Activated effector memory CD4-positive, alpha-beta T cell treated with anti-CD3 and anti-CD28 coated beads, Interleukin-2, amount 50 U/mL, for 16 hours (primary cell): ENCODE measurements around the gene RHOF.
"Not testable (repeated sequence)": the region's sequence is repeated elsewhere in the genome, so short reads cannot be mapped to it uniquely, and the experiment has no call there.

ENCODE experiments used
- DNase-seq: peaks from one replicate; pipeline ENCODE4 v3.0.0-alpha.2; 2020

RHOF gene

DNA sequence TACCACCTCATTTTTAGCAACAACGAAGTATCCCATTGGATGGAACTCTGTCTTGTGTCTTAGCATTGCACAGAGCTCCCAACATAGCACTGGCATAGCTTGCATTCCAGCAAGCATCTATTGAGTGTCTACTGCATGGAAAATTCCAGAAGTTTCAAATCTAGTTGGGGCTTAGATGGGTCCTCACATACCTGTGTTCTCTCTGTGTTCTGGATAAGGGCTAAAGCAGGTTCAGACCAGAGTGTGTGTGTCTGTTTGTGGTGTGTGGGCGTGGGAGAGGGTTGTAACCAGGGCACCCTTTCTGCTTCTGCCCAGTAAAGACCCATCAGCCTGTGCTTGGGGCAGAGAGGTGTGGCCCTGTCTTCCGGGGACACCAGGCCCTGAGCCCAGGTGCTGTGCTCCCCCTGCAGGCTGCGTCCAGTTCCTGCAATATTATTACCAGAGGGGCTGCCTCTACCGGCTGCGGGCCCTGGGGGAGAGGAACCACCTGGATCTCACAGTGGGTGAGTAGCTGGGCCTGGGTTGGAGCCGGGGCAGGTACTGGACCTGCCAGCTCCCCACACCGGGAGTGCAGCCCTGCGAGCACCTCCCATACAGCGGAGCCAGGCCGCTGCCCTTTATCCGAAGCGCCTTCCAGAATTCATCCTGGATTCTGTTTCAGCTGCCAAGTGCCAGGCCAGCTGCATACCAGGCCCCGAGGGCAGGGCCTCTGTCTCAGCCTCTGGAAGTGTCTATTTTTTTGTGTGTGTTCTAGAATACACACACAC lies 20.3 kb downstream of the RHOF start:
- peak; percentile 92 for DNase-seq

- no peak for DNase-seq
These were observed 22.5 kb downstream of the RHOF start for GRCh38 chr12:121770813-121771625.

DNA sequence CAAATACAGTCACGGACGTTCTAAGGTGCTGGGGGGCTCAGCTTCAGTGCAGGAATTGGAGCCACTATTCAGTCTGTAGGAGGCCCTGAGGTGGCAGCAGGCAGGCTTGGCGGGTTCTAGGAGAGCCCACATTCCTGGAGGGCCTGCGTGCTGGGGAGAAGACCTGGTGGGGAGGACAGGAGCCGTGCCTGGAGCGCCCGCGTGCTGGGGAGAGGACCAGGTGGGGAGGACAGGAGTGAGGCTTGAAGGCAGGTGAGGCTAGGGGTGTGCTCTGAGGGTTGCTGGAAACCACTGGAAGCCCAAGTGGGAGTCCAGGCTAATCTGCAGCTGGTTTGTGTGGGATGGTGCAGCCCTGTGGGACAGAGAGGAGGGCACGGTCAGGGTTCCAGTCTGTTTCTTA lies 23.1 kb downstream of the RHOF start:
- DNase-seq, result no peak

- DNase-seq, result no peak
These were observed 23.6 kb downstream of the RHOF start for GRCh38 chr12:121769831-121770301.

DNA sequence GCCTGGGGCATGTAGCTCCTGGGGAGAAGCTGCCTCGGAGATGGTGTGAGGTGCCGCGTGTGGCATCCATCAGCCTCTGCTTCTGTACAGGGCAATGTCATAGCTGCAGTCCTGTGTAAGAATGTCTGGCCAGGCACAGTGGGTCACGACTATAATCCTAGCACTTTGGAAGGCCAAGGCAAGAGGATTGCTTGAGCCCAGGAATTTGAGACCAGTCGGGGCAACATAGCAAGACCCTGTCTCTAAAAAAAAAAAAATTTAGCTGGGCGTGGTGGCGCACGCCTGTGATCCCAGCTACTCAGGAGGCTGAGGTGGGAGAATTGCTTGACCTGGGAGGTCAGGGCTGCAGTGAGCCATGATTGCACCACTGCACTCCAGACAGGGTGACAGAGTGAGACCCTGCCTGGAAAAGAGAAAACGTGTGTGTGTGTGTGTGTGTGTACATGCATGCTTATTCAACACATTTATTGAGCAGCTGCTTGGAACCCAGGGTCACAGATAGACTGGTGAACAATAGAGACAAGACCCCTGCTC lies 24.1 kb downstream of the RHOF start:
- no peak for DNase-seq

GRCh38 chr12:121767525-121768016 lies 25.9 kb downstream of the RHOF start:
- DNase-seq, result no peak

GRCh38 chr12:121766290-121767039 lies 27.0 kb downstream of the RHOF start:
- no peak for DNase-seq

- DNase-seq, result no peak
These were observed 27.9 kb downstream of the RHOF start for GRCh38 chr12:121765573-121765972.

DNA sequence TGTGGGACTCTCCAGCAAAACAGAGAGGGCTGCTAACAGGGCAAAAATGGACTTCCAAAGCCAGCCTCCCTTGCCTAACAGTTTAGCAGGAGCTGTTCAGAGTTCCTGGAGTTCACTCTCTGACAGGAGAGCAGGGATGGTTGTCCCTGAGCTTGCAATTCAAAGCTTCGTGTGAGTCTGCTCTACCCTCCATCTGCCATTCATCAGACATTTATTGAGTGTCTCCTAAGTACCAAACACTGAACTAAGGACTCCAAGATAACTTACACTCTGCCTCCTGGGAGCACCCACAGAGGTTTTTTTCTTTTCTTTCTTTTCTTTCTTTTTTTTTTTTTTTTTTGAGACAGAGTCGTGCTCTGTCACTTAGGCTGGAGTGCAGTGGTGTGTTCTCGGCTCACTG lies 28.7 kb downstream of the RHOF start:
- DNase-seq, result no peak

DNA sequence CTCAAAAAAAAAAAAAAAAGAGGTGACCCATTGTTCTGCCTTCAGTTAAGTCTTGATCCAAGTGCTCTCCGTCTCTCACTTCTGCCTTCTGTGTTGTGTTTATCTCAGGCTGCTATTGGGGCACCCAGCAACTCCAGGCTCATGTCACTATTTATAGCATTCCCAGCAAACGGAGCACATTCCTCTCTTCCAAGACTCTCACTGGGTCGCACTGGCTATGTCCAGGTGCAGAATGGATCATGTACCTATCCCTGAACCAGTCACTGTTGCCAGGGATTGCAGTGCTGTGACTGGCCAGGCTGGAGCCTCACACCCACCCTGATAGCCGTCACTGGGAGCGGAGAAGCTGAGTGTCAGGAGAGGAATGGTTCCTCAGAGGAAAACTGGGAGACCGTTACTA lies 31.2 kb downstream of the RHOF start:
- no peak for DNase-seq

GRCh38 chr12:121758536-121758935 lies 35.0 kb downstream of the RHOF start:
- DNase-seq, result not testable (repeated sequence)

- no peak for DNase-seq
These were observed 37.9 kb downstream of the RHOF start for GRCh38 chr12:121755591-121755990.

GRCh38 chr12:121754836-121755235 lies 38.7 kb downstream of the RHOF start:
- no peak for DNase-seq

DNA sequence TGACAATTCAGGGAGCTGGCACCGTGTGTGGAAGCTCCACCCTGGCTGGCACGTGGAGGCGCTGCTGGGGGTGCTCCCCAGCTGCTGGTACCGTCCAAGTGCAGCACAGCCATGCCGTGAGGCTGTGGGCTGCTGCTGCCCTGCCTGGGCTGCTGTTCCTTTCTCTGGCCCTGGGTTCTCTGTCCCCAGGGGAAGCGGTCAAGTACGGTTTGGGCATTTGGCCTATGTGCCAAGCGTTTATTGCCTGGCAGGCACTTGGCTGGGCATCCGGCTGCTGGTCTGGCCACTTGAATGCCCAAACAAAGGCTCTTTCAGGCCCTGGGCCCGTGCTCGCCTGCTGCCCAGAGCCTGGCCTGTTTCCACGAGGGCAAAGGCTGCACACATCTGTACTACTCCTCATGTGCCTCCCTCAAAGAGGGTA lies 39.6 kb downstream of the RHOF start:
- DNase-seq, result no peak

GRCh38 chr12:121751749-121752351 lies 41.6 kb downstream of the RHOF start:
- no peak for DNase-seq

GRCh38 chr12:121751034-121751433 lies 42.5 kb downstream of the RHOF start:
- no peak for DNase-seq

- DNase-seq, result no peak
These were observed 43.0 kb downstream of the RHOF start for GRCh38 chr12:121750507-121750955.

- no peak for DNase-seq
These were observed 44.2 kb downstream of the RHOF start for GRCh38 chr12:121749267-121749666.

- DNase-seq, result peak; percentile 70
These were observed 44.8 kb downstream of the RHOF start for GRCh38 chr12:121748571-121749265.

DNA sequence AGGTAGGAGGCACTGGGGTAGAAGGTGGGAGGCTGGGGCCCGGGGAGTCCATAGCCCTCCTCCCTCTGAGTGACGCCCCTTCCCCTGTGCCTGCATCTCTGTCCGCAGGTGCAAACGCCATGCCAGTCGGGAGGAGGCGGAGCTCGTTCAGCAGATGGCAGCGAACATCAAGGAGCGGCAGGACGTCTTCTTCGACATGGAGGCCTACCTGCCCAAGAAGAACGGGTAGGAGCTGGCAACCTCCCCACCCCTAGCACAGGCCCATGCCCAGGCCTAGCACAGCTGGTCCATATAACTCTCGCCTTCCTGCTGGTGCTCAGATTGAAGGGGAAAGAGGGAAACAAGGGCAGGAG lies 45.3 kb downstream of the RHOF start:
- no peak for DNase-seq

GRCh38 chr12:121745545-121745944 lies 47.9 kb downstream of the RHOF start:
- DNase-seq, result not testable (repeated sequence)

DNA sequence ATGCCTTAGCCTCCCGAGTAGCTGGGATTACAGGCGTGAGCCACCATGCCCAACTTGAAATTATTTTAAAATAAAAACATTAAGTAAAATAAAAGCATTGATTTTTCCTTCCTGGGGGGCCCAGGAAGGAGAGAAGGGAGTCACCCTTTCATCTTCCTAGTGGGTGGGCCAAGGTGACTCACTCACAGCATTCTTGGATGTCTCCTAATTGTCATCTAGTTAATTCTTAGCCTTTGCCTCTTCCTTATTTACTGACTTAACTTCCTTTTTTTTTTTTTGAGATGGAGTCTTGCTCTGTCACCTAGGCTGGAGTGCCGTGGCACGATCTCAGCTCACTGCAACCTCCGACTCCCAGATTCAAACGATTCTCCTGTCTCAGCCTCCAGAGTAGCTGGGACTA lies 51.7 kb downstream of the RHOF start:
- DNase-seq, result no peak
